Measurements from ENCODE around the gene FNDC3B.

Gene FNDC3B

GRCh38 chr3:172170073-172170709, 130.8 kb downstream of the FNDC3B start:
- no peak for DNase-seq (ENCODE audit: low spot score)

GRCh38 chr3:172170841-172171240, 131.5 kb downstream of the FNDC3B start:
- DNase-seq (ENCODE audit: low spot score), result no peak

GRCh38 chr3:172171396-172172075, 132.2 kb downstream of the FNDC3B start:
- DNase-seq (ENCODE audit: low spot score), result no peak

GRCh38 chr3:172173316-172174254, 134.2 kb downstream of the FNDC3B start:
- no peak for DNase-seq (ENCODE audit: low spot score)

- no peak for DNase-seq (ENCODE audit: low spot score)
These were observed 135.3 kb downstream of the FNDC3B start for GRCh38 chr3:172174513-172175253.

GRCh38 chr3:172175254-172175599, 135.8 kb downstream of the FNDC3B start:
- DNase-seq (ENCODE audit: low spot score), result no peak

- DNase-seq (ENCODE audit: low spot score), result no peak
These were observed 136.8 kb downstream of the FNDC3B start for GRCh38 chr3:172176061-172176770.

- DNase-seq (ENCODE audit: low spot score), result peak; percentile 35
These were observed 137.7 kb downstream of the FNDC3B start for GRCh38 chr3:172177046-172177445.

GRCh38 chr3:172177803-172178316, 138.5 kb downstream of the FNDC3B start:
- no peak for DNase-seq (ENCODE audit: low spot score)

GRCh38 chr3:172179680-172180399, 140.5 kb downstream of the FNDC3B start:
- no peak for DNase-seq (ENCODE audit: low spot score)

GRCh38 chr3:172180473-172180872, 141.1 kb downstream of the FNDC3B start:
- no peak for DNase-seq (ENCODE audit: low spot score)

- DNase-seq (ENCODE audit: low spot score), result no peak
These were observed 142.7 kb downstream of the FNDC3B start for GRCh38 chr3:172181932-172182586.

GRCh38 chr3:172182797-172183196, 143.4 kb downstream of the FNDC3B start:
- DNase-seq (ENCODE audit: low spot score), result no peak

- no peak for DNase-seq (ENCODE audit: low spot score)
These were observed 144.9 kb downstream of the FNDC3B start for GRCh38 chr3:172184106-172184822.

GRCh38 chr3:172185907-172186306, 146.5 kb downstream of the FNDC3B start:
- no peak for DNase-seq (ENCODE audit: low spot score)

- no peak for DNase-seq (ENCODE audit: low spot score)
These were observed 147.2 kb downstream of the FNDC3B start for GRCh38 chr3:172186607-172187006.

- no peak for DNase-seq (ENCODE audit: low spot score)
These were observed 148.1 kb downstream of the FNDC3B start for GRCh38 chr3:172187511-172187910.

GRCh38 chr3:172188511-172188910, 149.1 kb downstream of the FNDC3B start:
- DNase-seq (ENCODE audit: low spot score), result no peak

GRCh38 chr3:172189213-172189612, 149.8 kb downstream of the FNDC3B start:
- DNase-seq (ENCODE audit: low spot score), result no peak
